ENCODE results near the gene RGL2. TPM values are rescaled to one million over a fixed set of nuclear protein-coding genes. Genes with fewer than 3 reads are reported as not detected.
"Not testable (repeated sequence)": the region's sequence is repeated elsewhere in the genome, so short reads cannot be mapped to it uniquely, and the experiment has no call there.

Gene RGL2
- total RNA-seq, 4 donors from 2014 or later: 33.1 to 49.8 (median 43.7) TPM

GRCh38 chr6:33271117-33271467 is 27.6 kb downstream of the RGL2 start:
- H3K27me3 ChIP-seq: no peaks in the 10 kb centered on the region
- peak overlapping the region; percentile 82 to 96 (median 90) for H3K27ac ChIP-seq
- H3K4me3 ChIP-seq: peak overlapping the region; percentile 80 to 94 (median 82)
- no peak for DNase-seq (ENCODE audit: low spot score in 2 of 2)
- peaks cover 0 to 72% (median 37%) of the 10 kb centered on the region in 3 donors for H3K36me3 ChIP-seq
- H3K9me3 ChIP-seq: no peaks in the 10 kb centered on the region
- 1 to 2% methylated on average over 7 of the region's 7 CpGs for WGBS, 2 donors
- no peak for TF ChIP-seq POLR2A (IDR thresholded peaks at IDR 0.05)
- no peak for TF ChIP-seq CTCF (IDR thresholded peaks at IDR 0.05)
- no peak for TF ChIP-seq EP300 (IDR thresholded peaks at IDR 0.05)
- H3K4me1 ChIP-seq: peaks cover 3 to 60% (median 40%) of the 10 kb centered on the region in 4 donors

GRCh38 chr6:33264015-33264414 is 34.7 kb downstream of the RGL2 start:
- WGBS, 2 donors: 78 to 79% methylated on average over 7 of the region's 7 CpGs
- DNase-seq (ENCODE audit: low spot score in 2 of 2): no peak
- no peak for TF ChIP-seq POLR2A (IDR thresholded peaks at IDR 0.05)
- TF ChIP-seq CTCF (IDR thresholded peaks at IDR 0.05): no peak
- TF ChIP-seq EP300 (IDR thresholded peaks at IDR 0.05): no peak
- no peak overlapping the region for H3K27ac ChIP-seq
- no peaks in the 10 kb centered on the region for H3K9me3 ChIP-seq
- no peaks in the 10 kb centered on the region for H3K27me3 ChIP-seq
- H3K36me3 ChIP-seq: peaks cover 0 to 96% (median 32%) of the 10 kb centered on the region in 3 donors
- no peak overlapping the region for H3K4me3 ChIP-seq
- peaks cover 0 to 5% (median 0%) of the 10 kb centered on the region in 4 donors for H3K4me1 ChIP-seq

GRCh38 chr6:33262490-33262889 is 36.3 kb downstream of the RGL2 start:
- not testable (repeated sequence) for DNase-seq (ENCODE audit: low spot score in 2 of 2); H3K27me3 ChIP-seq; H3K4me3 ChIP-seq; H3K9me3 ChIP-seq; H3K4me1 ChIP-seq; H3K27ac ChIP-seq
- 92 to 99% methylated on average over 3 of the region's 3 CpGs for WGBS, 2 donors
- H3K36me3 ChIP-seq: peaks cover 0 to 95% (median 20%) of the 10 kb centered on the region in 3 donors

- WGBS, 2 donors: 92 to 99% methylated on average over 5 of the region's 5 CpGs
- no peak for DNase-seq (ENCODE audit: low spot score in 2 of 2)
- no peaks in the 10 kb centered on the region for H3K9me3 ChIP-seq
- peaks cover 0 to 79% (median under 1%) of the 10 kb centered on the region in 3 donors for H3K36me3 ChIP-seq
- no peaks in the 10 kb centered on the region for H3K4me1 ChIP-seq
- H3K27ac ChIP-seq: no peak overlapping the region
- H3K27me3 ChIP-seq: no peaks in the 10 kb centered on the region
- H3K4me3 ChIP-seq: no peak overlapping the region
- TF ChIP-seq POLR2A (IDR thresholded peaks at IDR 0.05) (no peak), CTCF (IDR thresholded peaks at IDR 0.05) (no peak), EP300 (IDR thresholded peaks at IDR 0.05) (no peak)
Observed at GRCh38 chr6:33259032-33259431, 39.7 kb downstream of the RGL2 start.

GRCh38 chr6:33254591-33254990 is 44.2 kb downstream of the RGL2 start:
- DNase-seq (ENCODE audit: low spot score in 2 of 2): no peak
- TF ChIP-seq POLR2A (IDR thresholded peaks at IDR 0.05) (no peak), CTCF (IDR thresholded peaks at IDR 0.05) (no peak), EP300 (IDR thresholded peaks at IDR 0.05) (no peak)
- Histone ChIP-seq H3K4me3 (no peak overlapping the region), H3K4me1 (peaks cover 0 to 14% (median 10%) of the 10 kb centered on the region in 4 donors), H3K9me3 (no peaks in the 10 kb centered on the region), H3K27ac (no peak overlapping the region), H3K36me3 (peaks cover 0 to 48% (median 0%) of the 10 kb centered on the region in 3 donors), H3K27me3 (no peaks in the 10 kb centered on the region)
- WGBS, 2 donors: 95 to 96% methylated on average over 4 of the region's 4 CpGs

GRCh38 chr6:33252759-33253158 is 46.0 kb downstream of the RGL2 start:
- Histone ChIP-seq H3K4me3 (no peak overlapping the region), H3K4me1 (peaks cover 0 to 27% (median 16%) of the 10 kb centered on the region in 4 donors), H3K27me3 (no peaks in the 10 kb centered on the region), H3K9me3 (no peaks in the 10 kb centered on the region), H3K36me3 (peaks cover 0 to 32% (median 0%) of the 10 kb centered on the region in 3 donors), H3K27ac (no peak overlapping the region)
- no peak for TF ChIP-seq EP300 (IDR thresholded peaks at IDR 0.05)
- no peak for TF ChIP-seq CTCF (IDR thresholded peaks at IDR 0.05)
- TF ChIP-seq POLR2A (IDR thresholded peaks at IDR 0.05): no peak
- no peak for DNase-seq (ENCODE audit: low spot score in 2 of 2)

Data from tibial nerve (tissue), 4 donors.